Osteoblast (primary cell): ENCODE measurements around the gene MRPL23. TPM values are rescaled to one million over a fixed set of nuclear protein-coding genes. Genes with fewer than 3 reads are reported as not detected.

Experiments
- DNase-seq: peaks from one replicate; pipeline ENCODE4 v3.0.0; 2011; ENCODE audit warnings: low spot score, mixed read lengths; ENCODE audit not compliant: insufficient read length; ENCODE audit errors: missing footprints
- H2AFZ ChIP-seq: 2 replicates; pipeline ENCODE4 v1.6.0; 2011; ENCODE audit warnings: mild to moderate bottlenecking, low read length
- H3K27ac ChIP-seq: 2 replicates; pipeline ENCODE4 v1.5.1; 2011; ENCODE audit warnings: mild to moderate bottlenecking, low read depth, low read length, moderate library complexity
- H3K27me3 ChIP-seq: 2 replicates; pipeline ENCODE4 v1.6.0; 2012; ENCODE audit warnings: mild to moderate bottlenecking, control low read depth, inconsistent platforms, low read length, moderate library complexity; ENCODE audit not compliant: insufficient read depth
- H3K36me3 ChIP-seq: 2 replicates; pipeline ENCODE4 v1.5.1; 2011; ENCODE audit warnings: mild to moderate bottlenecking, low read length, control low read depth, moderate library complexity; ENCODE audit not compliant: insufficient read depth
- H3K4me1 ChIP-seq: 2 replicates; pipeline ENCODE4 v1.5.1; 2011; ENCODE audit warnings: mild to moderate bottlenecking, low read length, control low read depth, moderate library complexity; ENCODE audit not compliant: insufficient read depth
- H3K4me2 ChIP-seq: 2 replicates; pipeline ENCODE4 v1.6.0; 2011; ENCODE audit warnings: mild to moderate bottlenecking, low read length; ENCODE audit not compliant: insufficient read depth
- H3K4me3 ChIP-seq: fragments of 200-600 bp; sonication (generic); 3 replicates; pipeline ENCODE4 v1.5.1; 2012; ENCODE audit warnings: mild to moderate bottlenecking, low read length, inconsistent platforms; ENCODE audit not compliant: insufficient read depth
- H3K79me2 ChIP-seq: 2 replicates; pipeline ENCODE4 v1.6.0; 2012; ENCODE audit warnings: mild to moderate bottlenecking, low read length, control low read depth, inconsistent platforms; ENCODE audit not compliant: insufficient read depth
- H3K9me3 ChIP-seq: 2 replicates; pipeline ENCODE4 v1.5.1; 2011; ENCODE audit warnings: low read depth, low read length, control low read depth
- H4K20me1 ChIP-seq: 2 replicates; pipeline ENCODE4 v1.6.0; 2012; ENCODE audit warnings: mild to moderate bottlenecking, low read length, control low read depth; ENCODE audit not compliant: insufficient read depth
- CTCF ChIP-seq: IDR thresholded peaks from 2 replicates; pipeline ENCODE4 v1.5.1; 2011; ENCODE audit warnings: mild to moderate bottlenecking, low read depth, low read length, moderate library complexity; ENCODE audit errors: extremely low read depth
- total RNA-seq: library from RNA; depleted of rRNA; stranded (reverse); fragments of >200 nt; gene quantifications from 2 replicates; pipeline ENCODE4 v1.2.3, GENCODE V29; 2012

Gene MRPL23
- total RNA-seq, 1 donor, result 94.5 TPM

DNA sequence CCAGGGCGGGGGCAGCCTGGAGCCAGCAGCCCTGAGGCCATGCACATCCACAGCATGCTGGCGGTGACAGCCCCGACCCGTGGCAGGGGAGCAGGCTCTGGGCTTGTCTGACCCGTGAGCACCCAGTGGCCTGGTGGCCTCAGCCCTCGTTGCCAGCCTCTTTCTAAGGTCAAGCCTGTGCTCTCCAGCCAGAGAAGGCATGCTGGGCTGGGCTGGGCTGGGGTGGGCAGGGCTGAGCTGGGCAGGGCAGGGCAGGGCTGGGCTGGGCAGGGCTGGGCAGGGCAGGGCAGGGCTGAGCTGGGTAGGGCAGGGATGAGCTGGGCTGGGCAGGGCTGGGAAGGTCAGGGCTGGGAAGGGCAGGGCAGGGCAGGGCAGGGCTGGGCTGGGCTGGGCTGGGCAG is 39.9 kb downstream of the MRPL23 start:
- Histone ChIP-seq H3K4me1 (no peaks in the 10 kb centered on the region), H4K20me1 (no peaks in the 10 kb centered on the region), H3K79me2 (no peaks in the 10 kb centered on the region), H3K36me3 (no peaks in the 10 kb centered on the region), H2AFZ (no peak overlapping the region), H3K4me3 (no peak overlapping the region), H3K27ac (no peak overlapping the region), H3K9me3 (no peaks in the 10 kb centered on the region), H3K27me3 (no peaks in the 10 kb centered on the region), H3K4me2 (no peak overlapping the region)
- DNase-seq, result no peak
- TF ChIP-seq CTCF, result no peak

DNA sequence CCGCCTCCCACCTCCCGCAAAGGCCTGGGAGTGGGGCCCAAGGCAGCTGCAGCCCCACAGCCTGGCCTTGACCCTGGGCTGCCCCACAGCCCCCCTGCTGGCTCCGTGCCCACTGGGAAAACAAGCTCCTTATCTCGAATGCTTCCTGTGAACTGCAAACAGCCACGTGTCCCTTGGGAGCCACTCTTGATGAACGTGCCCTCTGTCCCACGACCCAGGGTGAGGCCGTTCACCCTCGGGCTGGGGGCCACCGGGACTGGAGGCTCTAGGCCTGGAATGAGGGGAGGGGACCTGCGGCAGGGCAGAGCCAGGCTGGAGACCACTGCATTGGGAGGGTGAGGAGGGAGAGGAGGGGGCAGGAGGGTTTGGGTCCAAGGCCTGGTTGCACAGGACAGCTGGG is 41.0 kb downstream of the MRPL23 start:
- no peaks in the 10 kb centered on the region for H3K79me2 ChIP-seq
- H3K36me3 ChIP-seq, result no peaks in the 10 kb centered on the region
- H3K27ac ChIP-seq, result no peak overlapping the region
- H3K4me3 ChIP-seq, result no peak overlapping the region
- no peak overlapping the region for H3K4me2 ChIP-seq
- no peaks in the 10 kb centered on the region for H3K27me3 ChIP-seq
- DNase-seq, result no peak
- no peaks in the 10 kb centered on the region for H4K20me1 ChIP-seq
- no peaks in the 10 kb centered on the region for H3K9me3 ChIP-seq
- no peaks in the 10 kb centered on the region for H3K4me1 ChIP-seq
- no peak for TF ChIP-seq CTCF
- H2AFZ ChIP-seq, result no peak overlapping the region

- Histone ChIP-seq H2AFZ (no peak overlapping the region), H3K36me3 (no peaks in the 10 kb centered on the region), H3K4me3 (no peak overlapping the region), H3K9me3 (no peaks in the 10 kb centered on the region), H3K4me2 (no peak overlapping the region), H4K20me1 (no peaks in the 10 kb centered on the region), H3K27me3 (no peaks in the 10 kb centered on the region), H3K79me2 (no peaks in the 10 kb centered on the region), H3K4me1 (no peaks in the 10 kb centered on the region), H3K27ac (no peak overlapping the region)
- no peak for TF ChIP-seq CTCF
- DNase-seq, result no peak
Observed at GRCh38 chr11:1988667-1989317, 41.7 kb downstream of the MRPL23 start.

GRCh38 chr11:1989953-1990352 is 42.8 kb downstream of the MRPL23 start:
- H3K4me2 ChIP-seq, result no peak overlapping the region
- no peak overlapping the region for H3K4me3 ChIP-seq
- no peak for TF ChIP-seq CTCF
- H3K27ac ChIP-seq, result no peak overlapping the region
- H4K20me1 ChIP-seq, result no peaks in the 10 kb centered on the region
- DNase-seq, result no peak
- H3K4me1 ChIP-seq, result no peaks in the 10 kb centered on the region
- H3K79me2 ChIP-seq, result no peaks in the 10 kb centered on the region
- no peak overlapping the region for H2AFZ ChIP-seq
- no peaks in the 10 kb centered on the region for H3K9me3 ChIP-seq
- no peaks in the 10 kb centered on the region for H3K36me3 ChIP-seq
- no peaks in the 10 kb centered on the region for H3K27me3 ChIP-seq
